Peyer's patch (tissue), 4 donors: ENCODE results near the gene FXN. TPM values are rescaled to one million over a fixed set of nuclear protein-coding genes. Genes with fewer than 3 reads are reported as not detected.

Experiments
- DNase-seq, 3 donors: peaks; one replicate each; pipeline ENCODE4 v3.0.0-alpha.2; 2017 to 2019
- H3K27ac ChIP-seq, 4 donors: fragments of 200-600 bp; sonication (generic); one replicate each; pipeline ENCODE4 v1.5.1; 2016 to 2019
- H3K27me3 ChIP-seq, 2 donors: fragments of 200-600 bp; sonication (generic); one replicate each; pipeline ENCODE4 v1.5.1; 2019
- H3K36me3 ChIP-seq, 3 donors: fragments of 200-600 bp; sonication (generic); one replicate each; pipeline ENCODE4 v1.5.1; 2016 to 2019
- H3K4me1 ChIP-seq, 4 donors: fragments of 200-600 bp; sonication (generic); one replicate each; pipeline ENCODE4 v1.5.1; 2016 to 2019
- H3K4me3 ChIP-seq, 4 donors: fragments of 200-600 bp; sonication (generic); 1 replicate in 3 of 4; 2 replicates in 1 of 4; pipeline ENCODE4 v1.5.1; 2016 to 2019; ENCODE audit warnings: mild to moderate bottlenecking in 1 of 4
- H3K9me3 ChIP-seq, 4 donors: fragments of 200-600 bp; sonication (generic); one replicate each; pipeline ENCODE4 v1.5.1; 2016 to 2019; ENCODE audit warnings: mild to moderate bottlenecking in 1 of 4
- CTCF ChIP-seq, 6 experiments: fragments of 450-650 bp in 4 of 6; fragments of 200-600 bp in 2 of 6; sonication (generic) in 1 of 6; IDR thresholded peaks; one replicate each; pipeline ENCODE4 v1.5.1; 2017 to 2019; ENCODE audit warnings: antibody characterized with exemption in 6 of 6, mild to moderate bottlenecking in 3 of 6, moderate library complexity in 1 of 6
- POLR2A ChIP-seq, 2 donors: fragments of 450-650 bp; IDR thresholded peaks; one replicate each; pipeline ENCODE4 v1.5.1; 2017; ENCODE audit warnings: antibody characterized with exemption in 2 of 2, mild to moderate bottlenecking in 2 of 2, moderate library complexity in 2 of 2
- total RNA-seq, 4 donors: library from RNA; depleted of rRNA; stranded (reverse); fragments of >200 nt; gene quantifications; one replicate each; pipeline ENCODE4 v1.1.0, GENCODE V29; 2016

The FXN gene
- total RNA-seq, 4 donors from 2014 or later = 1.7 to 4.2 (median 2.7) TPM

- Histone ChIP-seq H3K36me3 (no peaks in the 10 kb centered on the region), H3K27me3 (no peaks in the 10 kb centered on the region), H3K9me3 (no peaks in the 10 kb centered on the region), H3K4me3 (no peak overlapping the region), H3K4me1 (no peaks in the 10 kb centered on the region), H3K27ac (no peak overlapping the region)
- DNase-seq = no peak
- TF ChIP-seq POLR2A (IDR thresholded peaks at IDR 0.05) = no peak
- TF ChIP-seq CTCF (IDR thresholded peaks at IDR 0.05) = no peak
Measured at GRCh38 chr9:68998385-68998784, 37.2 kb upstream of the FXN start.

- Histone ChIP-seq H3K27ac (no peak overlapping the region), H3K9me3 (no peaks in the 10 kb centered on the region)
- TF ChIP-seq CTCF (IDR thresholded peaks at IDR 0.05) = no peak
- no peak for TF ChIP-seq POLR2A (IDR thresholded peaks at IDR 0.05)
Measured at GRCh38 chr9:68998812-68999211, 36.7 kb upstream of the FXN start.

GRCh38 chr9:68999393-69000105 is 36.0 kb upstream of the FXN start:
- H3K27me3 ChIP-seq = no peaks in the 10 kb centered on the region
- peak; percentile 11 to 87 (median 80) for TF ChIP-seq CTCF (IDR thresholded peaks at IDR 0.05)
- no peak for TF ChIP-seq POLR2A (IDR thresholded peaks at IDR 0.05)
- H3K36me3 ChIP-seq = no peaks in the 10 kb centered on the region
- H3K4me1 ChIP-seq = no peaks in the 10 kb centered on the region
- H3K4me3 ChIP-seq = no peak overlapping the region
- no peaks in the 10 kb centered on the region for H3K9me3 ChIP-seq
- H3K27ac ChIP-seq = no peak overlapping the region
- DNase-seq = peak in 2 of 3 donors; percentile 49 to 83

More at GRCh38 chr9:68998812-68999211, 36.7 kb upstream of the FXN start:
- H3K4me3 ChIP-seq = no peak overlapping the region
- no peaks in the 10 kb centered on the region for H3K27me3 ChIP-seq
- no peaks in the 10 kb centered on the region for H3K36me3 ChIP-seq
- H3K4me1 ChIP-seq = no peaks in the 10 kb centered on the region
- DNase-seq = no peak

- no peaks in the 10 kb centered on the region for H3K4me1 ChIP-seq
- no peak overlapping the region for H3K4me3 ChIP-seq
- no peaks in the 10 kb centered on the region for H3K36me3 ChIP-seq
- TF ChIP-seq CTCF (IDR thresholded peaks at IDR 0.05) (no peak), POLR2A (IDR thresholded peaks at IDR 0.05) (no peak)
- H3K27me3 ChIP-seq = no peaks in the 10 kb centered on the region
- H3K27ac ChIP-seq = no peak overlapping the region
- no peaks in the 10 kb centered on the region for H3K9me3 ChIP-seq
- no peak for DNase-seq
Measured at GRCh38 chr9:69001921-69002320, 33.6 kb upstream of the FXN start.

- Histone ChIP-seq H3K4me1 (no peaks in the 10 kb centered on the region), H3K9me3 (no peaks in the 10 kb centered on the region), H3K36me3 (no peaks in the 10 kb centered on the region), H3K27ac (no peak overlapping the region), H3K4me3 (no peak overlapping the region), H3K27me3 (no peaks in the 10 kb centered on the region)
- DNase-seq = no peak
- TF ChIP-seq POLR2A (IDR thresholded peaks at IDR 0.05) (no peak), CTCF (IDR thresholded peaks at IDR 0.05) (no peak)
Measured at GRCh38 chr9:69003051-69003450, 32.5 kb upstream of the FXN start.
